Articular chondrocyte of knee joint (primary cell): ENCODE results near the gene CEP170. TPM values are rescaled to one million over a fixed set of nuclear protein-coding genes. Genes with fewer than 3 reads are reported as not detected.

Experiments used
- small RNA-seq: library from RNA; depleted of rRNA; stranded (forward); fragments of <200 nt; gene quantifications from one replicate; pipeline ENCODE3, GENCODE V24; 2012
- total RNA-seq: library from RNA; depleted of rRNA; stranded (reverse); fragments of >200 nt; gene quantifications from 2 replicates; pipeline ENCODE4 v1.2.3, GENCODE V29; 2012

CEP170 gene
- 70.7 and 81.0 TPM in 2 replicates for total RNA-seq

DNA sequence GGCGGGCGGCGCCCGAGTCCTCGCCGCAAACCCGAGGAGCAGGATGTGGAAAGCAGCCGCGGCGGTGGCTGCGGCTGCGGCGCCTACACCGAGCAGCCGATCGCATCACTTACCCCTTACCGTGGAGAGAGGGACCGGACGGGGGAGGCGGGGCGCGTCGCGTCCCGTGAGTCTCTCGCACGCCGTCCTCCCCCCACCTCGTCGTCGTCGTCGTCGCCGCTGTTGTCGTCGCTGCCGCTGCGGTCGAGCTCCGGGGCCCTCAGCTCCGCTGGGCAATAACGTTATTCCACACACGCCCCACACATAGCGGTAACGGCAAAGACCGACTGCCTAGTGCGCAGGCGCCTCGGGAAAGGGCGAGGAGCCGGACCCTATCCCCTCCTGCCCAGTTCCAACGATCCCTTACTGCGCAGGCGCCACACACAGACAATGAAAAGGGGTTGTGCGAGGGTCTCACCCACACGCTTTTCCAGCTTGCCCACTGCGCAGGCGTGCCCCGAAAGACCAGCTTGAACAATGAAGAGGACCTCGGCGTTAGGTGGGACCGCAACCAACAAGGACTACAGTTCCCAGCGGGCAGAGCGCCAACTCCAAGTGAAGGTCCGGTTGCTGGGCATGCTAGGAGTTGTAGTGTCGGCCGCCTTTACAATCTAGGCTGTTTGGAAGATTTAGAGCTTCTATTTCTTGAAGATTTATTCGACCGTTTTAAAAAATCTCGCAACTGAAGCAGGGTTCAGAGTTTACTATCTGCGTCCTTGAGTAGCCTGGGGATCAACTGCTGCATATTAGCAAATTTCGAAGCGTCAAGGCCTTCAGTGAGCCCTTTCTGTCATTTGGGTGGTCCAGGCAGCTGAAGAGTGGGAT is at the start of gene CEP170:
CEP170 (minus strand) TSS at position 355 of the 864 bp plus-strand sequence. CDS start 30,001 bp downstream, outside the sequence.

DNA sequence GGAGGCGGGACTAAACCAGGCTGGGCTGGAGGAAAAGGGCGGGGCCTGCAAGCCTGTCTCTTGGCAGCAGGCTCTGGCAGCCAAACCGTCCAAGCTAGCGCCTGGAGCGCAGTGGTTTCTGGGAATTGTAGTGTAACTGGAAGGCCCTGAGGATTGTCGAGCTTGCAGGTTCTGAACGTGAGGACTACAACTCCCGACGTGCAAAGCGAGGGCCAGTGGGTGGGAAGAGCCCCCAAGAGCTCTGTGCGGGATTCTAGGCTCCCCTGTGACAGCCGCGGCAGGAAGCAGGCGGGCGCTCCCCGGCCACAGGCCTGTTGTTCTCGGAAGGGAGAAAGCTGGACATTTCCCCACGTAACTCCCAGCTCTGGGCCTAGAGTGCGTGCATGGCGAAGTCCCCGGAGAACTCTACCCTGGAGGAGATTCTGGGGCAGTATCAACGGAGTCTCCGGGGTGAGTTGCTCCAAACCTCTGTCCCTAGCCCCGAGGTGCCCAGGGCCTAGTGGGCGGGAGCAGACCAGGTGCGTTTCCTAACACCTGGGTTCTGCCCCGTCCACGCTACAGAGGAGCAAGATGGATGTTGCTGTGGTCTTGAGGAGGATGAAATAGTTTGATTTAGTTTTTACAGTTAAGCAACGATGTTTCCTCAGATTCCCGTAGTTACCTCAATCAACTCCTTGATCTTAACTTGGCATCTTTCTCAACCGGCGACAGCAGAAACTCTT is 871 bp upstream of the CEP170 start, which contains the start of gene SDCCAG8:
SDCCAG8 (plus strand) TSS at position 251 of the 722 bp plus-strand sequence; CDS start at position 384, 133 bp downstream.

Small RNA genes within 50 kb of the gene (small RNA-seq; reads per million reads assigned to genes)
- not detected for gene RNU6-747P

Other genes starting within 250 kb of the CEP170 start
- gene SDCCAG8, start 760 bp upstream of the CEP170 start, total RNA-seq = 40.5 and 43.6 TPM in 2 replicates